GM20000 (cell line): ENCODE measurements around the gene STAT1.
"Not testable (repeated sequence)": the region's sequence is repeated elsewhere in the genome, so short reads cannot be mapped to it uniquely, and the experiment has no call there.

ENCODE experiments used
- DNase-seq: peaks from one replicate; pipeline ENCODE4 v3.0.0; 2012; ENCODE audit warnings: low spot score
- CTCF ChIP-seq: IDR thresholded peaks from 2 replicates; pipeline ENCODE4 v1.5.1; 2012; ENCODE audit warnings: mild to moderate bottlenecking, control low read depth; ENCODE audit errors: extremely low read depth, missing control alignments

Gene STAT1

GRCh38 chr2:190965580-190966222 lies 48.3 kb downstream of the STAT1 start:
- no peak for DNase-seq
- TF ChIP-seq CTCF: no peak

GRCh38 chr2:190964170-190964795 lies 49.7 kb downstream of the STAT1 start:
- TF ChIP-seq CTCF: no peak
- no peak for DNase-seq

GRCh38 chr2:190963088-190963487 lies 50.9 kb downstream of the STAT1 start:
- no peak for TF ChIP-seq CTCF

GRCh38 chr2:190961918-190962487 lies 52.0 kb downstream of the STAT1 start:
- peak; percentile 12 for DNase-seq
- TF ChIP-seq CTCF: no peak

More at GRCh38 chr2:190963088-190963487, 50.9 kb downstream of the STAT1 start:
- no peak for DNase-seq

- not testable (repeated sequence) for DNase-seq
Measured at GRCh38 chr2:190961117-190961516, 52.9 kb downstream of the STAT1 start.

GRCh38 chr2:190959911-190960788 lies 53.8 kb downstream of the STAT1 start:
- DNase-seq: no peak

More at GRCh38 chr2:190959911-190960788, 53.8 kb downstream of the STAT1 start:
- TF ChIP-seq CTCF: no peak
